Midbrain (tissue), 1 donor: ENCODE data around the gene ITGAL.
"Not testable (repeated sequence)": the region's sequence is repeated elsewhere in the genome, so short reads cannot be mapped to it uniquely, and the experiment has no call there.

ENCODE experiments used
- DNase-seq: peaks from one replicate; lab custom pipeline; 2025; lab: John Stamatoyannopoulos, UW

The ITGAL gene

GRCh38 chr16:30457743-30458560 lies 14.6 kb upstream of the ITGAL start:
- no peak for DNase-seq

GRCh38 chr16:30458561-30459394 lies 13.8 kb upstream of the ITGAL start:
- no peak for DNase-seq

- no peak for DNase-seq
Measured at GRCh38 chr16:30459456-30459855, 13.1 kb upstream of the ITGAL start.

- DNase-seq = not testable (repeated sequence)
Measured at GRCh38 chr16:30461426-30461825, 11.1 kb upstream of the ITGAL start.

- no peak for DNase-seq
Measured at GRCh38 chr16:30464078-30464477, 8.5 kb upstream of the ITGAL start.

- no peak for DNase-seq
Measured at GRCh38 chr16:30470170-30470512, 2.4 kb upstream of the ITGAL start.

GRCh38 chr16:30470632-30470995 lies 1.9 kb upstream of the ITGAL start:
- DNase-seq = no peak

GRCh38 chr16:30473231-30474073 lies 910 bp downstream of the ITGAL start:
- DNase-seq = no peak

GRCh38 chr16:30474074-30474452 lies 1.5 kb downstream of the ITGAL start:
- DNase-seq = no peak

- no peak for DNase-seq
Measured at GRCh38 chr16:30474684-30475083, 2.1 kb downstream of the ITGAL start.

GRCh38 chr16:30476991-30477390 lies 4.4 kb downstream of the ITGAL start:
- no peak for DNase-seq

- DNase-seq = not testable (repeated sequence)
Measured at GRCh38 chr16:30477773-30478172, 5.2 kb downstream of the ITGAL start.

GRCh38 chr16:30478766-30479478 lies 6.4 kb downstream of the ITGAL start:
- no peak for DNase-seq

GRCh38 chr16:30481381-30481780 lies 8.8 kb downstream of the ITGAL start:
- no peak for DNase-seq

- DNase-seq = no peak
Measured at GRCh38 chr16:30482366-30482765, 9.8 kb downstream of the ITGAL start.

- no peak for DNase-seq
Measured at GRCh38 chr16:30484887-30485286, 12.3 kb downstream of the ITGAL start.

GRCh38 chr16:30485818-30486436 lies 13.4 kb downstream of the ITGAL start:
- DNase-seq = no peak

- DNase-seq = no peak
Measured at GRCh38 chr16:30488764-30489605, 16.4 kb downstream of the ITGAL start.

- peak; percentile 4 for DNase-seq
Measured at GRCh38 chr16:30490210-30490609, 17.7 kb downstream of the ITGAL start.

- DNase-seq = no peak
Measured at GRCh38 chr16:30491229-30491628, 18.7 kb downstream of the ITGAL start.
